Glutamatergic neuron (in vitro differentiated cells): ENCODE data around the gene KAT14. TPM values are rescaled to one million over a fixed set of nuclear protein-coding genes. Genes with fewer than 3 reads are reported as not detected.
"Not testable (repeated sequence)": the region's sequence is repeated elsewhere in the genome, so short reads cannot be mapped to it uniquely, and the experiment has no call there.

Experiments used
- DNase-seq: peaks from one replicate; pipeline ENCODE4 v3.0.0; 2022
- H3K27ac Mint-ChIP-seq: one replicate; pipeline ENCODE4 v1.8.0; 2020; ENCODE audit warnings: mild to moderate bottlenecking, mixed read lengths, inconsistent platforms; ENCODE audit not compliant: unreplicated experiment
- H3K27me3 Mint-ChIP-seq: one replicate; pipeline ENCODE4 v1.8.0; 2020; ENCODE audit warnings: mild to moderate bottlenecking, moderate library complexity, mixed read lengths, inconsistent platforms; ENCODE audit not compliant: unreplicated experiment
- H3K36me3 Mint-ChIP-seq: one replicate; pipeline ENCODE4 v1.8.0; 2020; ENCODE audit warnings: mild to moderate bottlenecking, mixed read lengths, inconsistent platforms; ENCODE audit not compliant: unreplicated experiment
- H3K4me1 Mint-ChIP-seq: one replicate; pipeline ENCODE4 v1.8.0; 2020; ENCODE audit warnings: mild to moderate bottlenecking, low read depth, mixed read lengths, inconsistent platforms; ENCODE audit not compliant: unreplicated experiment
- H3K4me3 Mint-ChIP-seq: one replicate; pipeline ENCODE4 v1.8.0; 2020; ENCODE audit warnings: mild to moderate bottlenecking, mixed read lengths, inconsistent platforms; ENCODE audit not compliant: unreplicated experiment
- H3K9me3 Mint-ChIP-seq: one replicate; pipeline ENCODE4 v1.8.0; 2020; ENCODE audit warnings: mild to moderate bottlenecking, moderate library complexity, mixed read lengths, inconsistent platforms; ENCODE audit not compliant: unreplicated experiment
- total RNA-seq: library from RNA; stranded (reverse); fragmentation: NEBNext Ultra II Directional; extraction: Animal tissue kit (Norgen Biotek cat#: 25700); gene quantifications from one replicate; pipeline ENCODE4 v1.2.1, GENCODE V29; 2021; ENCODE audit not compliant: unreplicated experiment
- TF ChIP-seq, protein P1 (sequence below): fragments of 200-600 bp; sonication (generic); IDR thresholded peaks from one replicate; pipeline ENCODE4 v1.5.0; 2021; ENCODE audit not compliant: partially characterized antibody, unreplicated experiment

Gene KAT14
- total RNA-seq, 1 donor from 2014 or later: 14.2 TPM

DNA sequence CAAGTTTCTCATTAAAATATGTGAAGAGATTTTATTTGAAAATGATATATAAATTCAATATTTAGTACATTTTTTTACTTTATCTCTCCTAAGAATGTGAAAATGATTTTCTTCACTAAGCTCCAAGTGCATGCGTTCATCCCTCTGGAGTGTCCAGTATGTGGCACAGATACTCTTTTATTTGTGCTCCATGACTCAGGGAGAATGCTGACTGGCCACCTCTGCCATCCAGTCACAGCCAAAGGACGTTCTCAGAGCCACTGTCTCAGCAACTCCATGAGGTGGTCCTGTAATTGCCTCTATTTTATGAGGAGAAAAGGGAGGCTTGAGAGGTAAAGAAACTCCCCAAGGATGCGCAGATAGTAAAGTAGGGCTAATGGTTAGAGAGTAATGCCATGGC is 58.3 kb downstream of the KAT14 start:
- TF ChIP-seq, protein P1, sequence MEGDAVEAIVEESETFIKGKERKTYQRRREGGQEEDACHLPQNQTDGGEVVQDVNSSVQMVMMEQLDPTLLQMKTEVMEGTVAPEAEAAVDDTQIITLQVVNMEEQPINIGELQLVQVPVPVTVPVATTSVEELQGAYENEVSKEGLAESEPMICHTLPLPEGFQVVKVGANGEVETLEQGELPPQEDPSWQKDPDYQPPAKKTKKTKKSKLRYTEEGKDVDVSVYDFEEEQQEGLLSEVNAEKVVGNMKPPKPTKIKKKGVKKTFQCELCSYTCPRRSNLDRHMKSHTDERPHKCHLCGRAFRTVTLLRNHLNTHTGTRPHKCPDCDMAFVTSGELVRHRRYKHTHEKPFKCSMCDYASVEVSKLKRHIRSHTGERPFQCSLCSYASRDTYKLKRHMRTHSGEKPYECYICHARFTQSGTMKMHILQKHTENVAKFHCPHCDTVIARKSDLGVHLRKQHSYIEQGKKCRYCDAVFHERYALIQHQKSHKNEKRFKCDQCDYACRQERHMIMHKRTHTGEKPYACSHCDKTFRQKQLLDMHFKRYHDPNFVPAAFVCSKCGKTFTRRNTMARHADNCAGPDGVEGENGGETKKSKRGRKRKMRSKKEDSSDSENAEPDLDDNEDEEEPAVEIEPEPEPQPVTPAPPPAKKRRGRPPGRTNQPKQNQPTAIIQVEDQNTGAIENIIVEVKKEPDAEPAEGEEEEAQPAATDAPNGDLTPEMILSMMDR: no peak
- Mint-ChIP-seq H3K27ac (peak overlapping the region; percentile 63), H3K4me3 (no peak overlapping the region), H3K36me3 (no peaks in the 10 kb centered on the region), H3K27me3 (no peaks in the 10 kb centered on the region), H3K9me3 (peaks cover 8% of the 10 kb centered on the region), H3K4me1 (peaks cover 3% of the 10 kb centered on the region)
- no peak for DNase-seq

DNA sequence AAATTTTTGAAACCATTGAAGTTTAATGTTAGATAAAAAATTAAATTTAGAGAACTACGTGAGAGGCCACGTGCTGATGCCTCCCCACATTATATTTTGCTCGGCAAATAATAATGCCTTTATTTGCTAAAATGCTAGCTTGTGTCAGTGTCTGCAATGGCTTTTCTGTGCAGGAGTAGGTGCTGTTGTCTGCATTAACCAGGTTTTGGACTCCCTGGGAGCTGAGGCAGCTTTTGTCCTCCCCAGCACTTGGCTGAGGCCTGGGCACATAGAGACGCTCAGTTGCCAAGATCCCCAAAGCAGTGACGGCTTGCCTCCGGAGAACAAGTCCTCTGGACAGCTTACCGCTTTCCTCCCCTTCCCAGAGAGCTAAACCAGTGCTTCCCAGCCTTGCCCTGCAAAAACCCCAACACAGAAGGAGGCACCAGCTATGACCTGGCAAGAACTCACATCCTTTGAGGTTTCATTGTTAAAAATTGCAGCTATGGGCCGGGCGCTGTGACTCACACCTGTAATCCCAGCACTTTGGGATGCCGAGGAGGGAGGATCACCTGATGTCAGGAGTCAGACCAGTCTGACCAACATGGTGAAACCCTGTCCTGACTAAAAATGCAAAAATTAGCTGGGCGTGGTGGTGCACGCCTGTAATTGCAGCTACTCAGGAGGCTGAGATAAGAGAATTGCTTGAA is 59.9 kb downstream of the KAT14 start:
- DNase-seq: no peak
- Mint-ChIP-seq H3K9me3 (peaks cover 8% of the 10 kb centered on the region), H3K36me3 (peaks cover 14% of the 10 kb centered on the region), H3K4me1 (peaks cover 3% of the 10 kb centered on the region), H3K27me3 (no peaks in the 10 kb centered on the region), H3K4me3 (no peak overlapping the region), H3K27ac (no peak overlapping the region)
- TF ChIP-seq, protein P1: no peak

DNA sequence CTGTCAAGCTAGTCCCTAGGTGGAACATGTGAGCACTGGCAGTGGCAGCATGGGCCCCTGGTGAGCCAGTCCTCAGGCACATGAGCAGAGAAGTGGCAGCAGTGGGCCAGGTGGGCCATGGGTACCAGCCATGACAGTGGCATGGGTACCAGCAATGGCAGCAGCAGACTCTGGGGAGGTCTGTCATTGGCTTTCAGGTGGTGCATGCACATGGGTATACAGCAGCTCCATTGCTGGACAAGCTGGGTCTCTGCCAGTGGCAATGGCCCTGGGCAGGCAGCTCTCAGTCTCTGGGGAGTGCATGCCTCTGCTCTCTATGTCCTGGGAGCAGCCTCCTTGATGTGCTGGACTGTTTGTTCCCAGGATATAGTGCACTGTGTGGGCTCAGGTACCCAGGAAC is 65.3 kb downstream of the KAT14 start:
- Mint-ChIP-seq H3K27ac (no peak overlapping the region), H3K9me3 (peaks cover 6% of the 10 kb centered on the region), H3K4me3 (no peak overlapping the region), H3K27me3 (no peaks in the 10 kb centered on the region), H3K4me1 (peaks cover 2% of the 10 kb centered on the region), H3K36me3 (peaks cover 16% of the 10 kb centered on the region)
- TF ChIP-seq, protein P1: no peak
- DNase-seq: no peak

DNA sequence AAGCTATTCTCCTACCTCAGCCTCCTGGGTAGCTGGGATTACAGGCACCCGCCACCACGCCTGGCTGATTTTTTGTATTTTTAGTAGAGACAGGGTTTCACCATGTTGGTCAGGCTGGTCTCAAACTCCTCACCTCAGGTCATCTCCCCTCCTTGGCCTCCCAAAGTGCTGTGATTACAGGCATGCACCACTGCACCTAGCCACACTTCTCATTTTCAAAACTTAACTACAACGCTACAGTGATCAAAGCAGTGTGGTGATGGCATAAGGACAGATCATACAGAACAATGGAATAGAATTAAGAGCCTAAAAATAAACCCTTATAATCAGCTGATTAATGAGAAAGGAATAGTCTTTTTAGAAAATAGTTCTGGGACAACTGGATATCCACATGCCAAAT is 66.0 kb downstream of the KAT14 start:
- peaks cover 16% of the 10 kb centered on the region for H3K36me3 Mint-ChIP-seq
- H3K4me1 Mint-ChIP-seq, H3K4me3 Mint-ChIP-seq, H3K27ac Mint-ChIP-seq, H3K9me3 Mint-ChIP-seq, DNase-seq, H3K27me3 Mint-ChIP-seq: not testable (repeated sequence)

DNA sequence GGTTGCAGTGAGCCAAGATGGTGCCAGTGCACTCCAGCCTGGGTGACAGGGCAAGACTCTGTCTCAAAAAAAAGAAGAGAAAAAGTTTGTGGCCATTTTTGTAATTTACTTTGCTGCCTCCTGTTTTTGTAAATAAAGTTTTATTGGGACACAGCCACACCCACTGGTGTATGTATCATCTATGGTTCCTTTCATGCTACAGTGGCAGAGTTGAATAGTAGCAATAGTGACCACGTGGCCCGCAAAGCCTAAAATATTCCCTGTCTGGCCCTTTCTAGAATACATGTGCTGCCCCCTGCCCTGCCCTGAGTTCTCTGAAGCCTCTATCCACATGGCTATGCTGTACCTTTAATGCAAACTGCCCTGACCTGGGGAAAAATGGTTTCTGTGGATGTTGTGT is 75.3 kb downstream of the KAT14 start:
- no peak overlapping the region for H3K27ac Mint-ChIP-seq

More for the DNA sequence above, 75.3 kb downstream of the KAT14 start:
- Mint-ChIP-seq H3K4me3 (no peak overlapping the region), H3K27me3 (peaks cover 10% of the 10 kb centered on the region), H3K9me3 (peaks cover 1% of the 10 kb centered on the region), H3K4me1 (peaks cover 2% of the 10 kb centered on the region), H3K36me3 (no peaks in the 10 kb centered on the region)
- no peak for DNase-seq
- TF ChIP-seq, protein P1: no peak
